Tibial nerve (tissue), 4 donors: Measurements from ENCODE around the gene GPR183.

Experiments used
- CTCF ChIP-seq, 5 experiments: fragments of 200-600 bp in 3 of 5; fragments of 450-650 bp in 2 of 5; sonication (generic) in 3 of 5; IDR thresholded peaks; one replicate each; pipeline ENCODE4 v1.5.1; 2016 to 2019; ENCODE audit warnings: antibody characterized with exemption in 5 of 5, mild to moderate bottlenecking in 3 of 5, moderate library complexity in 2 of 5
- EP300 ChIP-seq, 2 donors: sonication (generic); formaldehyde crosslinking; IDR thresholded peaks; one replicate each; pipeline ENCODE4 v1.6.1; 2017; ENCODE audit warnings: antibody characterized with exemption in 2 of 2, mild to moderate bottlenecking in 1 of 2
- POLR2A ChIP-seq, 2 donors: fragments of 450-650 bp; IDR thresholded peaks; one replicate each; pipeline ENCODE4 v1.6.1; 2017; ENCODE audit warnings: antibody characterized with exemption in 2 of 2, mild to moderate bottlenecking in 2 of 2, moderate library complexity in 2 of 2

- TF ChIP-seq CTCF (IDR thresholded peaks at IDR 0.05) (no peak), EP300 (IDR thresholded peaks at IDR 0.05) (no peak), POLR2A (IDR thresholded peaks at IDR 0.05) (no peak)
These were observed 55.3 kb downstream of the GPR183 start for GRCh38 chr13:99251921-99252320.
